Epidermal melanocyte (primary cell): ENCODE data around the gene PDHB.

Experiments
- DNase-seq: peaks from one replicate; pipeline ENCODE4 v3.0.0; 2011; ENCODE audit warnings: low spot score; ENCODE audit not compliant: insufficient read length

The PDHB gene

DNA sequence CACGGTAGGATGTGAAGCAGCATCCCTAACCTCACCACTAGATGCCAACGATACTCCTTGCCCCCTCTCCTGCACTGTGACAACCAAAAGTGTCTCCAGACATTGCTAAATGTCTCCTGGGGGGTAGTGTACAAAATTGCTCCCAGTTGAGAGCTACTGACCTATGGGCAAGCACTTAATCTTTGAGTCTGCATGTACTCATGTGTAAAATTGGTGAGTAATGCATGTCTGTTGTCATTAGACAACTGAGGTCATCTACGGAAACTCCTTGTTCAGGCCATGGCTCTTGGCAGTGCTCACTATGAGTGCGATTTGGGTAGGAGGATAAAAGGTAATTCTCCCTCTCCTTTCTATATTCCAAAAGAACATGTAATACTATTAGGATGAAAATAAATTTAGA lies 29.2 kb downstream of the PDHB start:
- DNase-seq, result no peak

- no peak for DNase-seq
These were observed 30.0 kb downstream of the PDHB start for GRCh38 chr3:58403513-58404109.

DNA sequence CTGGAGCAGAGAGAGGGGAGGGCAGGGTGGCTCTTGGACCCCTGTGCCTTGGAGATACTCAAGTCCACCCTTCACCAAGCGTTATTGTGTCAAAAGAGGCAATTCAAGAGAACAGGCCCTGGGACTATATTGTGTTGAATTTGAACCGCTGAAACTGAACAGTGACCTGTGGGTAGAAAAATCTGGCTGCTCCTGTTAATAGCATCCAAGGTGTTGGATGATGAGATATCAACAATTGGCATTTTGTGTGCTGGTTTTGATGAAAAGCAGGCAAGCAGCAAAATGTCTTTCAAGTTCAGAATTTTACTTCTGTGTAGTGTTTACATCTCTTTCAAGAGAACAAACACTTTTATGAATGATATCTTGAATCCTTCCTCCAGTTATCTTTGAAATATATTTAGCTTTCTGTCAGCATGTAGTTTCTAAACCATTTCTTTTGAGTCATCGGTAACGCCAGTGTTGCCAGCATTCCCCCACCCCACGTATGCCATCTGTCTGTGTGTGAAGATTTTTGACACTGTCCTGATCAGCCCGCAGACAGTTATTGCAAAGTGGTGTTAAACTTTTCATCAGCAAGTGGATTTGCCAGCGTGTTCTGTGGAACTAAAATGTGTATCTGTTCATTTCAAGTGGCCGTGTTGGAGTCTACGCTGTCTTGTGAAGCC lies 34.8 kb downstream of the PDHB start:
- DNase-seq, result no peak

GRCh38 chr3:58394339-58394738 lies 39.3 kb downstream of the PDHB start:
- DNase-seq, result no peak

DNA sequence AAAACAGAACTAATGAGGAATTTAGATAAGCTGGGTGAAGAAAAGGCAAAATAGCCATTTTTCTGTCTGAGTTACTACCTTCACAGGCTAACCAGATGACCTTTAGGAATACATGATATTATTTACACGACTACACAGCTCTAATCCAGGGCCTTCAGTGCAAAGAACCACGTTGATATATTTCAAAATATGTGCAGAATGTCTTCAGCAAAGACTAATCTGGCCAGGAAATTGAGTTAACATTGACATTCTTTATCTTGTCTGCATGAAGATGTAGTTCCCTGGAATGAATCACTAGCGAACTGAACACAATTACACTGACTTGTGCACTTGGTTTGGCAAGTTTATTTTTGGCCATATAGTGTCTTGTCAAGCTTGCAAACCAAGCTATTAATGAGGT lies 41.5 kb downstream of the PDHB start:
- DNase-seq, result no peak

- no peak for DNase-seq
These were observed 42.3 kb downstream of the PDHB start for GRCh38 chr3:58391156-58391865.

DNA sequence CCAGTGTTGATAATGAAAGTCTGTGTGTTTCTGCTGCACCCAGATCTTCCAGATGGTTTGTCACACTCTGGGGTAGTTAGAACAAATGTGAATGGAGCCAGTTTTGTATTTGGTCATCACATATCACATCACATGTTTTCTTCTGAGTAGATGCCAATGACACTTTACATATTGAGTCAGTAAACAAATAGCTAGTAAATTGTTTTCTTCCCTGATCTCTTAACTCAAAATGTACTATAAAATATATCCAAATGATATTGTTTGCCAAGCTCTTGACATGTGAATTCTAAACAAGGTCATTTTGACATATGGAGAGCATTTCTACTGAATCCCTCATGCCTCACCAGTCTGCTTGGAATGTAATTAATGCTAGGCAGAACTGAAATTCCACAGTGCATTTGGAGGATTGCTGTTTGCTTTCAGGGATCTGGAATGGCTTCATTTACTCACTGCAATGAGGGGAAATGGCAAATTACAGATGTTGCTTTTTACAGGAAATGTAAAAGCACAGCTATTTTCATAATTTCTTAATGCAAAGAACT lies 45.0 kb downstream of the PDHB start:
- peak; percentile 67 for DNase-seq

GRCh38 chr3:58387650-58388546 lies 45.7 kb downstream of the PDHB start:
- DNase-seq, result no peak

DNA sequence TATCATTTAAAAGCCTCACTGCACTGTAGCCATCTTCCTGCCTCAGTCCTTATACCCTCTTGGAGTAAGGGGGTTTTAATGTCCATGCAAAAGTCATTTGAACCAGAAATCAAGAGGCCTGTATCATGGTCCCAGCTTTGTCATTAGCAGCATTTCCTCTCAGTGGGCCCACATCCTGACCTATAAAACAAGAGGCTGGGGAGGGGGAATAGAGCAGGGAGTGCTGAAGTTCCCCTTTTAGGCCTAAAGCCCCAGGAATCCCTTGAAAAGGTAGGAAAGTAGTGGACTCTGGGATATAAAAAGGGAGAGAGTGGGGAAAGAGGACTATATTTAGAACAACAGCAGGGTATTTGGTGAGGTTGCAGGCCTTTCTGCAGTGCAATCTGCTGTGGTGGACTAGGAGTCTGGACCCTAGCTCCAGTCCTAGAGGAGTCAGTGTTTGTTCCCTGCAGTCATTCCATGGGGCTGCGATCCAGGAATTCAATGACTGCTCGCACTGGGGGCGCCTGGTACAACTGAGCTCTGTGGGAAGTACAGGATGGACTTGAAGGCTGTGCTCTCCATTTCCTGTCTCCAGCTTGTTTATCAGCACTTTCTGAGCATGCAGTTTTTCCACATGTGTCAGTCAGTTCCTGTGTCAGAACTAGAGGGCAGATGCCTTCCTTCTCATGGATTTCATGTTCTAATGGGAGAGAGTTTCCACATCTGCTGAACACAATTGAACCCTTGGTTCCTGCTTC lies 46.8 kb downstream of the PDHB start:
- no peak for DNase-seq

DNA sequence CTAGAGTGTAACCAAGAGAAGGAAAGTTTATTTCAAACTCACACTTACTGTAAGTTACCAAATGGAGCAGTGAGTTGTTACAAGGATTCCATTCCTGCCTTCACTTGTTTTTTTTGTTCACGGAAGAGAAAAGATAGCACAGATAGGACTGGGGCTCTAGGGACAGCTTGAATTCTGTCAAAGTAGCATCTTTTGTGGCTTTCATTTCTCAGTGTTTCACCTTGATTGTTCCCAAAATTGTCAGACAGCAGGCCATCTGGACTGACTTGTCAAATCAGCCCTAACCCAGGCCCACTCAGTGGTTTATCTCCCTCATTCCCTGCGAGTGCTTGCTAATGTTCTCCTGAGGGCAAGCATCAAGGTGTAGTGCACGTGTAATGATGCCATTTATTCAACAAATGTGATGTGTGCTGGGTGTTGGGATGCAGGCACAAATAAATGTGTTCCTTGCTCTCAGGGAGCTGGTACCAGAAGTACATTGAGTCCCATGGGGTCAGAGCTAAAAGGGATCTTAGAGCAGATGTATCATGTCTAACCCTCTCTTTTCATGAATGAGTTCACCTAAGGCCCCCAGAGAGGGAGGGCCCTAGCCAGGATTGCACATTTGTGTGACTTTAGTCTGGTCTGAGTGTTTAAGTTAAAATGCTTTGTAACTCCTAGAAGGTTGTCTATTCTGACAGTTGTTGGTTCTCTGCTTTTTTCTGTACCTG lies 49.1 kb downstream of the PDHB start:
- DNase-seq, result no peak

GRCh38 chr3:58383904-58384303 lies 49.7 kb downstream of the PDHB start:
- DNase-seq, result peak; percentile 64

- DNase-seq, result no peak
These were observed 50.2 kb downstream of the PDHB start for GRCh38 chr3:58383476-58383875.

DNA sequence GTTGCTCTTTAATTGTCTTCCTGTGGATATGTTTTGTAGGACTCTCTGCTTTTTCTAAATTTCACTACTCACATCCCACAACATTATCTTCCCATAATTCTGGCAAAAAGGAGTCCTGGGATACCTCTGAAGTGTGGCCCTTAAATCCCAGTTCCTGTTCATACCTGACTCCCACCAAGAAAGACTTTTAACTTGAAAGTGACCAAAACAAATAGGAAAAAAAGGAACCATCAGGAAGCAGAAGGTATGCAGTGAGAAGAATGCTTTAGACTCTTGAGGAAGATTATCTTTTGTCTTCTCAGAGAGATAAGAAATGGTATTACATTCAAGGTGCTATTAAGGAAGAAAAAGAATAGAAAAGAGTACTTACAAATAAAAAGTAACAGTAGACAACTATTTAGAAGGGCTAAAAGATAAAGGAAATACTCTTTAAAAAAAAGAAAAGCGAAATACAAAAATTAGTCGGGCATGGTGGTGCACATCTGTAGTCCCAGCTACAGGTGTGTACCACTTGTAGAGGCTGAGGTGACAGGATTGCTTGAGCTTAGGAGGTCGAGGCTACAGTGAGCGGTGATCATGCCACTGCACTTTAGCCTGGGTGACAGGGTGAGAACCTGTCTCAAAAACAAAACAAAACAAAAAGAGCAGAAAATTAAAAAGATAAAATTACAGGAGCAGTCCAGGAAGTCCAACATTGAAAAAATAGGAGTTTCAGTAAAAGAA lies 54.1 kb downstream of the PDHB start:
- no peak for DNase-seq

- no peak for DNase-seq
These were observed 55.9 kb downstream of the PDHB start for GRCh38 chr3:58377750-58378149.
